ENCODE data around the gene UBE2N. TPM values are rescaled to one million over a fixed set of nuclear protein-coding genes. Genes with fewer than 3 reads are reported as not detected.

UBE2N gene
- total RNA-seq, 1 donor from 2014 or later: 129 TPM

- Mint-ChIP-seq H3K4me3 (ENCODE audit: low read depth) (no peak overlapping the region), H3K4me1 (ENCODE audit: low read depth) (peaks cover 3% of the 10 kb centered on the region), H3K27me3 (no peaks in the 10 kb centered on the region), H3K9me3 (ENCODE audit: low read depth) (no peaks in the 10 kb centered on the region), H3K36me3 (ENCODE audit: insufficient read depth) (peaks cover 15% of the 10 kb centered on the region), H3K27ac (no peak overlapping the region)
- TF ChIP-seq, protein P1, sequence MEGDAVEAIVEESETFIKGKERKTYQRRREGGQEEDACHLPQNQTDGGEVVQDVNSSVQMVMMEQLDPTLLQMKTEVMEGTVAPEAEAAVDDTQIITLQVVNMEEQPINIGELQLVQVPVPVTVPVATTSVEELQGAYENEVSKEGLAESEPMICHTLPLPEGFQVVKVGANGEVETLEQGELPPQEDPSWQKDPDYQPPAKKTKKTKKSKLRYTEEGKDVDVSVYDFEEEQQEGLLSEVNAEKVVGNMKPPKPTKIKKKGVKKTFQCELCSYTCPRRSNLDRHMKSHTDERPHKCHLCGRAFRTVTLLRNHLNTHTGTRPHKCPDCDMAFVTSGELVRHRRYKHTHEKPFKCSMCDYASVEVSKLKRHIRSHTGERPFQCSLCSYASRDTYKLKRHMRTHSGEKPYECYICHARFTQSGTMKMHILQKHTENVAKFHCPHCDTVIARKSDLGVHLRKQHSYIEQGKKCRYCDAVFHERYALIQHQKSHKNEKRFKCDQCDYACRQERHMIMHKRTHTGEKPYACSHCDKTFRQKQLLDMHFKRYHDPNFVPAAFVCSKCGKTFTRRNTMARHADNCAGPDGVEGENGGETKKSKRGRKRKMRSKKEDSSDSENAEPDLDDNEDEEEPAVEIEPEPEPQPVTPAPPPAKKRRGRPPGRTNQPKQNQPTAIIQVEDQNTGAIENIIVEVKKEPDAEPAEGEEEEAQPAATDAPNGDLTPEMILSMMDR (IDR thresholded peaks at IDR 0.05; ENCODE audit: unreplicated experiment): no peak
- no peak for DNase-seq (ENCODE audit: low spot score, unreplicated experiment)
Measured at GRCh38 chr12:93476555-93476954, 34.8 kb upstream of the UBE2N start.

DNA sequence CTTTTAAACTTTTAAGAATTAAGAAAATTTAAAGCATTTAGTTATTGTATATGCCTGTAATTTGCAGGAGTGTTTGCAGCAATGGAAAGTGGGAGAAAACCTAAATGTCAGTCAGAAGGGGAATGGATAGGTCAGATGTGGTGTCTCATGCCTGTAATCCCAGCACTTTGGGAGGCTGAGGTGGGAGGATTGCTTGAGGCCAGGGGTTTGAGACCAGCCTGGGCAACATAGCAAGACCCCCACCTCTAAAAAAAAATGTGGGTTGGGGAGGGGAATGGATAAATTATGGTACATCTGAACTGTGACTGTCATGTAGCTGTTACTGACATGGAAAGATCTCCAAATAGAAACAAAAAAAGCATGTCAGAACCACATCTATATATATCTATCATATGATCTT lies 27.6 kb upstream of the UBE2N start:
- Mint-ChIP-seq H3K27ac (no peak overlapping the region), H3K9me3 (ENCODE audit: low read depth) (no peaks in the 10 kb centered on the region), H3K36me3 (ENCODE audit: insufficient read depth) (peaks cover 9% of the 10 kb centered on the region), H3K27me3 (no peaks in the 10 kb centered on the region), H3K4me3 (ENCODE audit: low read depth) (peak overlapping the region; percentile 40), H3K4me1 (ENCODE audit: low read depth) (peaks cover 25% of the 10 kb centered on the region)
- DNase-seq (ENCODE audit: low spot score, unreplicated experiment): no peak
- TF ChIP-seq, protein P1 (IDR thresholded peaks at IDR 0.05; ENCODE audit: unreplicated experiment): no peak

- peak overlapping the region; percentile 99 for H3K27ac Mint-ChIP-seq
- no peaks in the 10 kb centered on the region for H3K27me3 Mint-ChIP-seq
- no peaks in the 10 kb centered on the region for H3K9me3 Mint-ChIP-seq (ENCODE audit: low read depth)
- peaks cover 25% of the 10 kb centered on the region for H3K4me1 Mint-ChIP-seq (ENCODE audit: low read depth)
- TF ChIP-seq, protein P1 (IDR thresholded peaks at IDR 0.05; ENCODE audit: unreplicated experiment): no peak
- peak overlapping the region; percentile 98 for H3K4me3 Mint-ChIP-seq (ENCODE audit: low read depth)
- H3K36me3 Mint-ChIP-seq (ENCODE audit: insufficient read depth): peaks cover 6% of the 10 kb centered on the region
- no peak for DNase-seq (ENCODE audit: low spot score, unreplicated experiment)
Measured at GRCh38 chr12:93468008-93468371, 26.2 kb upstream of the UBE2N start.

DNA sequence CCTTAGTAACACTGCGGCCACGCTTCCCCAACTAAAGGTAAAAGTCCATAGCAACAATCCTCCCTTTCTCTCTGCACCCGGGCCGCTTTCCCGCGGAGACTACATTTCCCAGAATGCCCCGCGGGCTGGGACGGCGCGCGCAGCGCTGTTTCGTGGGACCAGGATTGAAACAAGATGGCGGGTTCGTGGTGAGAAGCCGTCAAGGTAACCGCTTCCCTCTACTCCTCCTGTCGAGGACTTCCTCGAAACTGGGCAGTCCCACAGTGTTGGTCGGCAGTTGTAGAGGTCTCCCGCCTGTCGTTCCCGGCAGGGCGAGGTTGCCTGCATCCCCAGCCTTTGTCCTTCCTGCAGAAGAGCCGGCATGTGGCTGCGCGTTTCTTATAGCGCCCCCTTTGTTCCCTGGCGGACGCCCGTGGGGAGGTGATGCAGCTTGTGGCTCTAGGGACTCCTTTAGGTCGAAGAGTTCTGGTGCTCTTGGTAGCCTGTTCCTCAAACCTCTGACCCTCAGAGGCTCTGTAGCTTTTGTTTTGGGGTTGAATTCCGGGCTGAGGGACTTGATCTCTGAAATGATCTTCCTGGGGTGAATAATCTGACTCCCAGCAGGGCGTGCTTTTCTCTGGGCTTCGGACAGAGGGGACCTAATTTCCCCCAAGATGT lies 25.7 kb upstream of the UBE2N start, which contains the start of gene MRPL42:
TSS of gene MRPL42 (plus strand) at position 164 of the 657 bp plus-strand sequence. CDS start 1,772 bp downstream, outside the sequence.
- TF ChIP-seq, protein P1 (IDR thresholded peaks at IDR 0.05; ENCODE audit: unreplicated experiment): peak; percentile 80
- Mint-ChIP-seq H3K9me3 (ENCODE audit: low read depth) (no peaks in the 10 kb centered on the region), H3K27ac (peak within 1 kb of the TSS; percentile 99), H3K36me3 (ENCODE audit: insufficient read depth) (peaks cover 6% of the 10 kb centered on the region), H3K4me1 (ENCODE audit: low read depth) (peaks cover 25% of the 10 kb centered on the region), H3K4me3 (ENCODE audit: low read depth) (peak within 1 kb of the TSS; percentile 98), H3K27me3 (no peaks in the 10 kb centered on the region)
- peak; percentile 88 for DNase-seq (ENCODE audit: low spot score, unreplicated experiment)

DNA sequence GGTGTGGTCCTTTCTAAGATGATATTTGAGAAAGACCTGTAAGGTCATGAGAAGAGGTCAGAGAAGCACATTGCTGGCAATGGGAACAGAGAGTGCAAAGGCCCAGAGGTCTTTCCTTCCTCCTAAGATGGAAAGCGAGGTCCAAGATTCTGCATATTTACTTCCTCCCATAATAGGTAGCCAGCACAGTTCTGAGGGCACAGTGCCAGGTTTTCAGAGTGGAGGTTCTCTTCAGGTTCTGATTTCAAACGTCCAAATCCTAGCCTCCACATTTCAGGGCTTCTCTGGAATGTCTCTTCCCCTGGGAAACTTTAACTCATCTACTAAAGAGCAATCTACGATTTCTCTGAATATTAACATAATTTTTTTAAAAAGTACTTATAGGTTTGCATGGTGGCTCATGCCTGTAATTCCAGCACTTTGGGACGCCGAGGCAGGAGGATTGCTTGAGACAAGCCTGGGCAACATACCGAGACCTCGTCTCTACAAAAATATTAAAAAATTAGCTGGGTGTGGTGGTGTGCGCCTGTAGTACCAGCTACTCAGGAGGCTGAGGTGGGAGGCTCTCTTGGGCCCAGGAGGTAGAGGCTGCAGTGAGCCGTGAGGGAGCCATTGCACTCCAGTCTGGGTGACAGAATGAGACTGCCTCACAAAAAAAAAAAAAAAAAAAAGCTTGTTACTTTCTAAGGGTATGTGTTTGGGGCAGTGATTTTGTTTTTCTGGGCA lies 25.0 kb upstream of the UBE2N start:
- peaks cover 25% of the 10 kb centered on the region for H3K4me1 Mint-ChIP-seq (ENCODE audit: low read depth)
- TF ChIP-seq, protein P1 (IDR thresholded peaks at IDR 0.05; ENCODE audit: unreplicated experiment): no peak
- H3K9me3 Mint-ChIP-seq (ENCODE audit: low read depth): no peaks in the 10 kb centered on the region
- peak overlapping the region; percentile 99 for H3K27ac Mint-ChIP-seq
- no peak for DNase-seq (ENCODE audit: low spot score, unreplicated experiment)
- peak overlapping the region; percentile 98 for H3K4me3 Mint-ChIP-seq (ENCODE audit: low read depth)
- peaks cover 6% of the 10 kb centered on the region for H3K36me3 Mint-ChIP-seq (ENCODE audit: insufficient read depth)
- H3K27me3 Mint-ChIP-seq: no peaks in the 10 kb centered on the region
